BE2C (cell line): ENCODE data around the gene CRB2. TPM values are rescaled to one million over a fixed set of nuclear protein-coding genes. Genes with fewer than 3 reads are reported as not detected.

Source experiments
- DNase-seq: peaks from one replicate; pipeline ENCODE4 v3.0.0-alpha.2; 2020
- H3K27me3 ChIP-seq: fragments of 250-450 bp; sonication (Bioruptor Pico); 2 replicates; pipeline ENCODE4 v1.5.1; 2020; ENCODE audit warnings: mild to moderate bottlenecking
- H3K36me3 ChIP-seq: fragments of 250-450 bp; sonication (Bioruptor Pico); 2 replicates; pipeline ENCODE4 v1.5.1; 2020; ENCODE audit warnings: mild to moderate bottlenecking
- H3K4me1 ChIP-seq: fragments of 250-450 bp; sonication (Bioruptor Pico); 2 replicates; pipeline ENCODE4 v1.5.1; 2020
- H3K4me3 ChIP-seq: 2 replicates; pipeline ENCODE4 v1.5.1; 2011; ENCODE audit warnings: low read depth, low read length
- H3K9me3 ChIP-seq: fragments of 250-450 bp; sonication (Bioruptor Pico); 2 replicates; pipeline ENCODE4 v1.5.1; 2020
- polyA plus RNA-seq: library from polyadenylated mRNA; unstranded; fragments of >200 nt; gene quantifications from one replicate; pipeline ENCODE4 v1.2.1, GENCODE V29; 2012; ENCODE audit warnings: low read depth, missing spikeins; ENCODE audit not compliant: insufficient read length, insufficient read depth
- TF ChIP-seq, protein P1 (sequence below): IDR thresholded peaks from 2 replicates; pipeline ENCODE4 v1.5.1; 2012; ENCODE audit warnings: mild to moderate bottlenecking, low read depth, low read length

The CRB2 gene
- 4.6 TPM for polyA plus RNA-seq

DNA sequence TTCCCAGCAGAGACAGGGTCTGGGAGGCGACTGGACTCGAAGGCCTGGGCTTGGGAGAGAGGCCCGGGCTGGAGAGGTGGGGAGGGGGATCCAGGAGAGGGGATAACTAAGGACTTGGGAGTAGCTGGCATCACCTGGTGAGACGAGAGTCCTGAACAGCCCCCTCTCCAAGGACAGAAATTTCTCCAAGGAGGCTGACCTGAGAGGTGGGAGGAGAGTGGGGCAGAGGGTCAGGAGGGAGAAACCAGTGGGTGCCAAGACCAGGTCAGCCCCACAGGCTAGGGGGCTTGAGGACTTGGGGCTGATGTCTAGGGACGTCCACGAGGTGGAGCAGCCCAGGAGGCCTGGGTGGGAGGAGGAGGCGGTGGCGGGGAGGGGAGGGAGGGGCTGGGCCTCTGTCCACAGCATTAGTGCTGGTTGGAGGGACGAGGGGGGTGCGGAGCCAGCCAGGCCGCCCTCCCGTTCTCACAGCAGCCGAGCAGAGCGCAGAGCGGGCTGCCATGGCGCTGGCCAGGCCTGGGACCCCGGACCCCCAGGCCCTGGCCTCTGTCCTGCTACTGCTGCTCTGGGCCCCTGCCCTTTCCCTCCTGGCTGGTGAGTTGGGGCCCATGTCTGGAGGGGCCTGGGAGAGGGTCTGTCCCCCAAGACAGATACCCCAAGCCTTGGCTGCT, at the start of gene CRB2:
CRB2 (plus strand) TSS at position 437 of the 671 bp plus-strand sequence; CDS start at position 501, 64 bp downstream.
- TF ChIP-seq, protein P1, sequence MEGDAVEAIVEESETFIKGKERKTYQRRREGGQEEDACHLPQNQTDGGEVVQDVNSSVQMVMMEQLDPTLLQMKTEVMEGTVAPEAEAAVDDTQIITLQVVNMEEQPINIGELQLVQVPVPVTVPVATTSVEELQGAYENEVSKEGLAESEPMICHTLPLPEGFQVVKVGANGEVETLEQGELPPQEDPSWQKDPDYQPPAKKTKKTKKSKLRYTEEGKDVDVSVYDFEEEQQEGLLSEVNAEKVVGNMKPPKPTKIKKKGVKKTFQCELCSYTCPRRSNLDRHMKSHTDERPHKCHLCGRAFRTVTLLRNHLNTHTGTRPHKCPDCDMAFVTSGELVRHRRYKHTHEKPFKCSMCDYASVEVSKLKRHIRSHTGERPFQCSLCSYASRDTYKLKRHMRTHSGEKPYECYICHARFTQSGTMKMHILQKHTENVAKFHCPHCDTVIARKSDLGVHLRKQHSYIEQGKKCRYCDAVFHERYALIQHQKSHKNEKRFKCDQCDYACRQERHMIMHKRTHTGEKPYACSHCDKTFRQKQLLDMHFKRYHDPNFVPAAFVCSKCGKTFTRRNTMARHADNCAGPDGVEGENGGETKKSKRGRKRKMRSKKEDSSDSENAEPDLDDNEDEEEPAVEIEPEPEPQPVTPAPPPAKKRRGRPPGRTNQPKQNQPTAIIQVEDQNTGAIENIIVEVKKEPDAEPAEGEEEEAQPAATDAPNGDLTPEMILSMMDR: peak; percentile 39
- H3K36me3 ChIP-seq: no peaks in the 10 kb centered on the region
- no peaks in the 10 kb centered on the region for H3K9me3 ChIP-seq
- DNase-seq: peak; percentile 74
- no peaks in the 10 kb centered on the region for H3K27me3 ChIP-seq
- H3K4me3 ChIP-seq: no peak within 1 kb of the TSS
- H3K4me1 ChIP-seq: peaks cover 24% of the 10 kb centered on the region

GRCh38 chr9:123309611-123310010, 46.4 kb upstream of the CRB2 start:
- no peaks in the 10 kb centered on the region for H3K9me3 ChIP-seq
- no peak overlapping the region for H3K4me3 ChIP-seq
- no peaks in the 10 kb centered on the region for H3K27me3 ChIP-seq
- no peaks in the 10 kb centered on the region for H3K4me1 ChIP-seq
- TF ChIP-seq, protein P1: no peak
- no peaks in the 10 kb centered on the region for H3K36me3 ChIP-seq
- no peak for DNase-seq

DNA sequence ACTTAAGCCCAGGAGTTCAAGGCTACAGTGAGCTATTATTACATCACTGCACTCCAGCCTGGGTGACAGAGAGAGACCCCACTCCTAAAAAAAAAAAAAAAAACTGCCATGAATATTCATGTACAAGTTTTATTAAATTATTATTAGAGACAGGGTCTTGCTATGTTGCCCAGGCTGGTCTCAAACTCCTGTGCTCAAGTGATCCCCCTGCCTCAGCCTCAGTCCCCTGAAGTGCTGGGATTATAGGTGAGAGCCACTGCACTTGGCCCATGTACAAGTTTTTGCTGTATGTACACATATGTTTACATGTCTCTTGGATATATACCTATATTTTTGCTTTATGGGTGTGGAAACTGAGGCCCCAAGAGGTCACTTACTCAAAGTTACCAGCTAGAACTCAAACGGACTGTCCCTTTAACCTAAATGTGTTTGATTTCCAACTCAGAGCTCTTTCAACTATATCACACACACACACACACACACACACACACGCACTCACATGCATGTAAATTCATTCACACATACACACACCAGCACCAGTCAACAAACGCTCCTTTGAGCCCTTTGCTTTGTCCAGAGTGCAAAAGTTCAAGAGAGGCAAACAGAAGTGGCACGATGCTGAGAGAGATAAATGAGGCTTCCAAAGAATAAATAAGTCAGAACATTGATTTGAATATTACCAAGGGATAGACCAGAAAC, 45.3 kb upstream of the CRB2 start:
- TF ChIP-seq, protein P1: no peak
- Histone ChIP-seq H3K36me3 (no peaks in the 10 kb centered on the region), H3K4me3 (no peak overlapping the region), H3K9me3 (no peaks in the 10 kb centered on the region), H3K4me1 (no peaks in the 10 kb centered on the region), H3K27me3 (no peaks in the 10 kb centered on the region)
- DNase-seq: no peak

GRCh38 chr9:123311250-123311752, 44.7 kb upstream of the CRB2 start:
- H3K4me3 ChIP-seq: no peak overlapping the region
- no peaks in the 10 kb centered on the region for H3K36me3 ChIP-seq
- H3K9me3 ChIP-seq: no peaks in the 10 kb centered on the region
- no peaks in the 10 kb centered on the region for H3K4me1 ChIP-seq
- H3K27me3 ChIP-seq: no peaks in the 10 kb centered on the region
- TF ChIP-seq, protein P1: no peak
- DNase-seq: no peak

DNA sequence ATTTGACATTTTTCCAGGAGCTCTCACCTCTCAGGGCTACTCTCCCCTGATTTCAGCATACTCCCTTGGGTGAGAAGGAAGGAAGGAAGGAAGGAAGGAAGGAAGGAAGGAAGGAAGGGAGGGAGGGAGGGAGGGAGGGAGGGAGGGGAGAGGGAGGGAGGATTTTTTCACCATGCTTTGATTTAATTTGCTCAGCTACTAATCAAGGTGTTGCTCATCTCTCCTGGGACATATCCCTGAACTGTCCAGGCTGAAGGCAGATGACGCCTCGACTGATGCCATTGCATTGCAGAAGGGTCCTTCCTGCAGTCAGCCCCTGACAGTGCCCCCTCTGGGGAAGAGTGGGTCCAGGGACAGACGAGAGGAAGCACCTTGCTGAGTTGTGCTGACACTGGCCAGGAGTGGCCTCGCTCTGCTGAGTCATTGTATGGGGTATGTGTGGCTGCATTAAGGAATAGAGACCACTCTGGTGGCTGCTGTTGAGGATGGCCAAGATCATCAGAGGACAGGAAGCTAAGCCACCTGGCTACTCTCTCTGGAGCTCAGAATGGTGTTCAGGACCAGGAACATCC, 43.6 kb upstream of the CRB2 start:
- Histone ChIP-seq H3K9me3 (no peaks in the 10 kb centered on the region), H3K4me3 (no peak overlapping the region), H3K27me3 (no peaks in the 10 kb centered on the region), H3K4me1 (no peaks in the 10 kb centered on the region), H3K36me3 (no peaks in the 10 kb centered on the region)
- no peak for DNase-seq
- TF ChIP-seq, protein P1: no peak
